ENCODE data around the gene GRK7.

DNA sequence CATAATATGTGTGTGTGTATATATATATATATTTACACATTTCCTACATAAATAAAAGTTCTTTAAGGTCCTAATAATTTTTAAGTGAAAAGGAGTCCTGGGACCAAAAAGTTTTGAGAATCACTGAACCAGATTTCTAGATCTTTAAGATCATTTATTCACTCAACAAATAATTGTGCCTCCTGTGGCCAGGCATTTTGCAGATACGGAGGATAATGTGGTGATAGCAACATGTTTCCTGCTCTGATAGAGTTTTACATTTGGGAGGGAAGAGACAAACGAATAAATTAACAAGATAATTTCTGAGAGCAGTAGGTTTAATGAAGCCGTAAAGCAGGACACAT, 25.6 kb upstream of the GRK7 start:
- TF ChIP-seq, protein P1, sequence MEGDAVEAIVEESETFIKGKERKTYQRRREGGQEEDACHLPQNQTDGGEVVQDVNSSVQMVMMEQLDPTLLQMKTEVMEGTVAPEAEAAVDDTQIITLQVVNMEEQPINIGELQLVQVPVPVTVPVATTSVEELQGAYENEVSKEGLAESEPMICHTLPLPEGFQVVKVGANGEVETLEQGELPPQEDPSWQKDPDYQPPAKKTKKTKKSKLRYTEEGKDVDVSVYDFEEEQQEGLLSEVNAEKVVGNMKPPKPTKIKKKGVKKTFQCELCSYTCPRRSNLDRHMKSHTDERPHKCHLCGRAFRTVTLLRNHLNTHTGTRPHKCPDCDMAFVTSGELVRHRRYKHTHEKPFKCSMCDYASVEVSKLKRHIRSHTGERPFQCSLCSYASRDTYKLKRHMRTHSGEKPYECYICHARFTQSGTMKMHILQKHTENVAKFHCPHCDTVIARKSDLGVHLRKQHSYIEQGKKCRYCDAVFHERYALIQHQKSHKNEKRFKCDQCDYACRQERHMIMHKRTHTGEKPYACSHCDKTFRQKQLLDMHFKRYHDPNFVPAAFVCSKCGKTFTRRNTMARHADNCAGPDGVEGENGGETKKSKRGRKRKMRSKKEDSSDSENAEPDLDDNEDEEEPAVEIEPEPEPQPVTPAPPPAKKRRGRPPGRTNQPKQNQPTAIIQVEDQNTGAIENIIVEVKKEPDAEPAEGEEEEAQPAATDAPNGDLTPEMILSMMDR (conservative IDR thresholded peaks at IDR 0.05; ENCODE audit: low read length): no peak
- no peak for TF ChIP-seq EZH2phosphoT487 (IDR thresholded peaks at IDR 0.05; ENCODE audit: borderline replicate concordance, low read depth, low read length)
